ENCODE measurements around the gene MAP9.

MAP9 gene

GRCh38 chr4:155408796-155409195 is 32.0 kb upstream of the MAP9 start:
- TF ChIP-seq CTCF (IDR thresholded peaks at IDR 0.05; ENCODE audit: low read depth, low read length) = no peak
- H3K4me3 ChIP-seq (ENCODE audit: low read depth, low read length) = no peak overlapping the region
- no peak for DNase-seq (ENCODE audit: low read depth, low spot score)
- in situ Hi-C loops (cut with HindIII; ENCODE audit: low sequenced_read_pairs) = no loop called here

GRCh38 chr4:155407480-155407879 is 30.7 kb upstream of the MAP9 start:
- no peak for TF ChIP-seq CTCF (IDR thresholded peaks at IDR 0.05; ENCODE audit: low read depth, low read length)
- in situ Hi-C loops (cut with HindIII; ENCODE audit: low sequenced_read_pairs) = no loop called here
- DNase-seq (ENCODE audit: low read depth, low spot score) = no peak
- H3K4me3 ChIP-seq (ENCODE audit: low read depth, low read length) = no peak overlapping the region

- H3K4me3 ChIP-seq (ENCODE audit: low read depth, low read length) = no peak overlapping the region
- in situ Hi-C loops (cut with HindIII; ENCODE audit: low sequenced_read_pairs) = no loop called here
- no peak for TF ChIP-seq CTCF (IDR thresholded peaks at IDR 0.05; ENCODE audit: low read depth, low read length)
- peak; percentile 14 for DNase-seq (ENCODE audit: low read depth, low spot score)
Observed at GRCh38 chr4:155405059-155405458, 28.3 kb upstream of the MAP9 start.

- peak; percentile 59 for DNase-seq (ENCODE audit: low read depth, low spot score)
Observed at GRCh38 chr4:155403886-155404285, 27.1 kb upstream of the MAP9 start.

GRCh38 chr4:155402941-155403340 is 26.2 kb upstream of the MAP9 start:
- in situ Hi-C loops (cut with HindIII; ENCODE audit: low sequenced_read_pairs) = no loop called here
- TF ChIP-seq CTCF (IDR thresholded peaks at IDR 0.05; ENCODE audit: low read depth, low read length) = no peak
- no peak overlapping the region for H3K4me3 ChIP-seq (ENCODE audit: low read depth, low read length)
- DNase-seq (ENCODE audit: low read depth, low spot score) = no peak

More at GRCh38 chr4:155403886-155404285, 27.1 kb upstream of the MAP9 start:
- peak; percentile 25 for TF ChIP-seq CTCF (IDR thresholded peaks at IDR 0.05; ENCODE audit: low read depth, low read length)
- in situ Hi-C loops (cut with HindIII; ENCODE audit: low sequenced_read_pairs) = no loop called here
- no peak overlapping the region for H3K4me3 ChIP-seq (ENCODE audit: low read depth, low read length)

GRCh38 chr4:155400893-155401292 is 24.1 kb upstream of the MAP9 start:
- in situ Hi-C loops (cut with HindIII; ENCODE audit: low sequenced_read_pairs) = no loop called here
- no peak overlapping the region for H3K4me3 ChIP-seq (ENCODE audit: low read depth, low read length)
- DNase-seq (ENCODE audit: low read depth, low spot score) = no peak
- TF ChIP-seq CTCF (IDR thresholded peaks at IDR 0.05; ENCODE audit: low read depth, low read length) = no peak
